ENCODE results near the gene TNRC18. TPM values are rescaled to one million over a fixed set of nuclear protein-coding genes. Genes with fewer than 3 reads are reported as not detected.

Gene TNRC18
- total RNA-seq, 1 donor from 2014 or later, result 57.2 TPM

GRCh38 chr7:5437348-5437892, 13.8 kb upstream of the TNRC18 start:
- Mint-ChIP-seq H3K4me3 (no peak overlapping the region), H3K9me3 (peaks cover 8% of the 10 kb centered on the region), H3K27ac (no peak overlapping the region), H3K4me1 (peaks cover 8% of the 10 kb centered on the region), H3K36me3 (ENCODE audit: low read depth) (no peaks in the 10 kb centered on the region), H3K27me3 (peaks cover 11% of the 10 kb centered on the region)
- ChIA-PET CTCF (no interaction called here), POLR2A (no interaction called here)
- ATAC-seq (ENCODE audit: low read depth) (no peak), DNase-seq (no peak)
- TF ChIP-seq, protein P1, sequence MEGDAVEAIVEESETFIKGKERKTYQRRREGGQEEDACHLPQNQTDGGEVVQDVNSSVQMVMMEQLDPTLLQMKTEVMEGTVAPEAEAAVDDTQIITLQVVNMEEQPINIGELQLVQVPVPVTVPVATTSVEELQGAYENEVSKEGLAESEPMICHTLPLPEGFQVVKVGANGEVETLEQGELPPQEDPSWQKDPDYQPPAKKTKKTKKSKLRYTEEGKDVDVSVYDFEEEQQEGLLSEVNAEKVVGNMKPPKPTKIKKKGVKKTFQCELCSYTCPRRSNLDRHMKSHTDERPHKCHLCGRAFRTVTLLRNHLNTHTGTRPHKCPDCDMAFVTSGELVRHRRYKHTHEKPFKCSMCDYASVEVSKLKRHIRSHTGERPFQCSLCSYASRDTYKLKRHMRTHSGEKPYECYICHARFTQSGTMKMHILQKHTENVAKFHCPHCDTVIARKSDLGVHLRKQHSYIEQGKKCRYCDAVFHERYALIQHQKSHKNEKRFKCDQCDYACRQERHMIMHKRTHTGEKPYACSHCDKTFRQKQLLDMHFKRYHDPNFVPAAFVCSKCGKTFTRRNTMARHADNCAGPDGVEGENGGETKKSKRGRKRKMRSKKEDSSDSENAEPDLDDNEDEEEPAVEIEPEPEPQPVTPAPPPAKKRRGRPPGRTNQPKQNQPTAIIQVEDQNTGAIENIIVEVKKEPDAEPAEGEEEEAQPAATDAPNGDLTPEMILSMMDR (IDR thresholded peaks at IDR 0.05), result no peak
- intact Hi-C loops (cut with micrococcal nuclease), result no loop called here

DNA sequence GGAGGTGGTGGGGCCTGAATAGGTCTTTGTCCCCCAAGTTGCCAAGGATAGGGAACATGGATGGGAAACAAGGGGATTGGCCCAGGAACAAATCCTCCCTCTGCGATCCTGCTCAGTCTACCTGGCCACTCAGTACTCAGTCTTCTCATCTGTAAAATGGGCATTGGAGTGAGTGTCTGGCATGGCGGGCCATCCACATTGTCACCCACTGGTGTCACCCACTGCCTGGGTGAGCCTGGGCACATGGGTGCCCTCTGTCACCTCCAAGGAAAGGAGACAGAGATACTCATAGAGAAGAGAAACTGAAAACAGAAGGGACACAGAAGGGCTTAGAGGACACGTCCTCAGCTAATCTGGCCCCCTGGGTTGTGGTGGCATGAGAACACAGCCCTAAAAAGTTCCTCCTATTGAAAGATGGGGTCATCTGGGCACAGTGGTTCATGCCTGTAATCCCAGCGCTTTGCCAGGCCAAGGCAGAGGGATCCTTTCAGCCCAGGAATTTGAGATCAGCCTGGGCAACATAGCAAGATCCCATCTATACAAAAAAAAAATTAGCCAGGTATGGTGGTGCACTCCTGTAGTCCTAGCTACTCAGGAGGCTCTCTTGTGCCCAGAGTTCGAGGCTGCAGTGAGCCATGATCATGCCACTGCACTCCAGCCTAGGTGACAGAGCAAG, 12.5 kb upstream of the TNRC18 start:
- ChIA-PET CTCF (interaction anchor here (0.6 kb wide), 1 partner anchor 15 kb away, joined by 3 read pairs; no protein-coding TSS in a partner anchor), POLR2A (interaction anchor here (0.6 kb wide), 1 partner anchor 653 kb away, joined by 4 read pairs; no protein-coding TSS in a partner anchor)
- H3K27ac Mint-ChIP-seq, result no peak overlapping the region
- no peak overlapping the region for H3K4me3 Mint-ChIP-seq
- H3K36me3 Mint-ChIP-seq (ENCODE audit: low read depth), result no peaks in the 10 kb centered on the region
- intact Hi-C loops (cut with micrococcal nuclease), result no loop called here
- TF ChIP-seq, protein P1 (IDR thresholded peaks at IDR 0.05), result no peak
- H3K27me3 Mint-ChIP-seq, result peaks cover 21% of the 10 kb centered on the region
- no peak for ATAC-seq (ENCODE audit: low read depth)
- no peak for DNase-seq
- peaks cover 8% of the 10 kb centered on the region for H3K4me1 Mint-ChIP-seq
- peaks cover 8% of the 10 kb centered on the region for H3K9me3 Mint-ChIP-seq

- intact Hi-C loops (cut with micrococcal nuclease), result no loop called here
- Mint-ChIP-seq H3K27ac (no peak overlapping the region), H3K27me3 (peaks cover 24% of the 10 kb centered on the region), H3K4me1 (peaks cover 8% of the 10 kb centered on the region), H3K4me3 (no peak overlapping the region), H3K9me3 (peaks cover 8% of the 10 kb centered on the region), H3K36me3 (ENCODE audit: low read depth) (no peaks in the 10 kb centered on the region)
- ChIA-PET CTCF (interaction anchor here (0.6 kb wide), 1 partner anchor 16 kb away, joined by 3 read pairs; no protein-coding TSS in a partner anchor), POLR2A (no interaction called here)
- TF ChIP-seq, protein P1 (IDR thresholded peaks at IDR 0.05), result no peak
- DNase-seq (no peak), ATAC-seq (ENCODE audit: low read depth) (peak; percentile 31)
These were observed 11.8 kb upstream of the TNRC18 start for GRCh38 chr7:5435291-5436002.

DNA sequence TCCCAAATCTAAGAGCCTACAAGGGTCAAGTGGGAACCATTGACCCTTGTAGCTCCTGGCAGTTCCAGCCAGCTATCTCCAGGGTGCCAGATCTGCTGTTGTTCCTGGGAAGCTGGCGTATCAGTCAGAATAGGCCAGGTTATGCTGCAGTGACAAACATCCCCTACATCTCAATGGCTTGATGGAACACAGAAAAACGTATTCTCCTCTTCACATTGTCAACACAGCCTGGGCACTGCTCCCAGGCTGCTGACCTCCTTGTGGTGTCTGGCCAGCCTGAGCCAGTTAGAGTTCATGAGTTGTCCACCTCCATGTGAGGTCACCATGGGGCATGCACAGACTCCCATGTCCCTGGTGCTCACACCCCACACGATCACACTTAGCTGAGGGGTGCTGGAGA, 9.5 kb upstream of the TNRC18 start:
- Mint-ChIP-seq H3K27me3 (peaks cover 37% of the 10 kb centered on the region), H3K36me3 (ENCODE audit: low read depth) (no peaks in the 10 kb centered on the region), H3K4me1 (peaks cover 22% of the 10 kb centered on the region), H3K9me3 (peaks cover 8% of the 10 kb centered on the region), H3K27ac (no peak overlapping the region), H3K4me3 (no peak overlapping the region)
- ChIA-PET CTCF (no interaction called here), POLR2A (no interaction called here)
- TF ChIP-seq, protein P1 (IDR thresholded peaks at IDR 0.05), result no peak
- intact Hi-C loops (cut with micrococcal nuclease), result no loop called here
- DNase-seq (no peak), ATAC-seq (ENCODE audit: low read depth) (no peak)

DNA sequence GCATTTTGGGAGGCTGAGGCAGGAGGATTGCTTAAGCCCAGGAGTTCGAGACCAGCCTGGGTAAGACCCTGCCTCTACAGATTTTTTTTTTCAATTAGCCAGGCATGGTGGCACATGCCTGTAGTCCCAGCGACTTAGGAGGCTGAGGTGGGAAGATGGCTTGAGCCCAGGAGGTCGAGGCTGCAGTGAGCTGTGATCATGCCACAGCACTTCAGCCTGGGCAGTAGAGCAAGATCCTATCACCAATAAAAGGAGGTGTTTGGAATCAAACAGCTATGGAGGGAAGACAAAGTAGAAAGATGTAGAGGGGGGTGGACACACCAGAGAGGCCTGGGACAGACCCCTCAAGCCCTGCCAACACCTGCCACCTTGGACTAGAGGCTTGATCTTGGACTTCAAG, 9.1 kb upstream of the TNRC18 start:
- Mint-ChIP-seq H3K27me3 (peaks cover 37% of the 10 kb centered on the region), H3K36me3 (ENCODE audit: low read depth) (no peaks in the 10 kb centered on the region)
- POLR2A ChIA-PET, result no interaction called here

More for the DNA sequence above, 9.1 kb upstream of the TNRC18 start:
- TF ChIP-seq, protein P1 (IDR thresholded peaks at IDR 0.05), result no peak
- Mint-ChIP-seq H3K4me1 (peaks cover 23% of the 10 kb centered on the region), H3K9me3 (peaks cover 8% of the 10 kb centered on the region), H3K27ac (no peak overlapping the region), H3K4me3 (no peak overlapping the region)
- intact Hi-C loops (cut with micrococcal nuclease), result no loop called here
- DNase-seq (no peak), ATAC-seq (ENCODE audit: low read depth) (no peak)
- CTCF ChIA-PET, result no interaction called here

Data from activated B cell treated with CpG ODN at 0.5 μM for 24 hours (primary cell).